HFF-Myc (cell line): ENCODE data around the gene CRACR2B.

ENCODE experiments used
- DNase-seq: peaks from one replicate; pipeline ENCODE4 v3.0.0-alpha.2; 2011; ENCODE audit warnings: low read depth; ENCODE audit errors: extremely low read depth
- H3K4me3 ChIP-seq: replicated peaks from 2 replicates; pipeline ENCODE4 v1.5.1; 2011; ENCODE audit warnings: low read depth, mild to moderate bottlenecking, control low read depth, low read length
- CTCF ChIP-seq: IDR thresholded peaks from 2 replicates; pipeline ENCODE4 v1.5.1; 2012; ENCODE audit warnings: mild to moderate bottlenecking, low read depth, low read length, control low read depth; ENCODE audit errors: missing control alignments

CRACR2B gene

DNA sequence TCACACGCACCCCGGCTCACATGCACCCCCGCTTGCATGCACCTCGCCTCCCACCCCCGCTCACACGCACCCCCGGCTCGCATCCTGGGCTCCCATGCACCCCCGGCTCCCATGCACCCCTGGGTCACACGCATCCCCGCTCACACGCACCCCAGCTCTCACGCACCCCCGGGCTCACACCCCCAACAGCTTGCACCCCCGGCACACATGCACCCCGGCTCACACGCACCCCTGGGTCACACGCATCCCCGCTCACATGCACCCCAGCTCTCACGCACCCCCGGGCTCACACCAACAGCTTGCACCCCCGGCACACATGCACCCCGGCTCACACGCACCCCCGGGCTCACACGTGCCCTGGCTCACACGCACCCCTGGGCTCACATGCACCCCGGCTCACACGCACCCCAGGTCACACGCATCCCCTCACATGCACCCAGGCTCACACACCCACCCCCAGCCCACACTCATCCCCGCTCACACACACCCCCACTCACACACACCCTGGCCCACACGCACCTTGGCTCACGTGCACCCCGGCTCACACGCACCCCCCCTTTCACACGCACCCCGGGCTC is 31.1 kb downstream of the CRACR2B start:
- no peak for TF ChIP-seq CTCF
- no peak for DNase-seq
- H3K4me3 ChIP-seq = no peak overlapping the region

DNA sequence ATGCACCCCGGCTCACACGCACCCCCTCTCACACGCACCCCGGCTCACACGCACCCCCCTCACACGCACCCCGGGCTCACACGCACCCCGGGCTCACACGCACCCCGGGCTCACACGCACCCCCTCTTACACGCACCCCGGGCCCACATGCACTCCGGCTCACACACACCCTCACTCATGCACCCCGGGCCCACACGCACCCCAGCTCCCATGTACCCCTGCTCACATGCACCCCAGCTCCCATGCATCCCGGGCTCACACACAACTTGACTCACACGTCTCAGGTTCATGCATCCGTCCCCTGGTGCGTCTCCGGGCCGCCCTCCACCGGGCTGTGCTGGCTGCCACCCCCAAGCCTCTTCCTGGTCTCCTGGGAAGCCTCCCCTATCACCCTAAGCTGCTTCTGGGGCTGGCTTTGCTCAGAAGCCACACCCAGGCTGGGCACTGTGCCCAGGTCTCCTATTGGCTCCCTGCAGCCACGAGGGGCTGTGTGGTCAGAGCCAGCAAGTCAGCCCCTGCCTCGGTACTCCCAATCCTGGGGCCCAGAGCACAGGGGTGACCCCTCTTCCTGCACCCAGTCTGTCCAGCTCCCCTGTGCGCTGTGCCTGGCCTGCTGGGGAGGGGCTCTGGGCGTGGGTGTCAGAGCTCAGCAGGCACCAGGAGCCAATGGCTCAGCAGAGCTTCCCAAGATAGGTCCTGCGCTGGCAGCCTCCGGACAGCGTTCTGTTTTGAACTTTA is 31.8 kb downstream of the CRACR2B start:
- no peak for TF ChIP-seq CTCF
- no peak overlapping the region for H3K4me3 ChIP-seq
- DNase-seq = no peak

- TF ChIP-seq CTCF = no peak
- DNase-seq = no peak
- H3K4me3 ChIP-seq = no peak overlapping the region
Measured at GRCh38 chr11:860234-861104, 32.8 kb downstream of the CRACR2B start.

- no peak for TF ChIP-seq CTCF
- no peak overlapping the region for H3K4me3 ChIP-seq
- DNase-seq = no peak
Measured at GRCh38 chr11:861105-861479, 33.4 kb downstream of the CRACR2B start.

- H3K4me3 ChIP-seq = no peak overlapping the region
- no peak for DNase-seq
- TF ChIP-seq CTCF = no peak
Measured at GRCh38 chr11:862081-862661, 34.5 kb downstream of the CRACR2B start.

GRCh38 chr11:862696-863022 is 34.9 kb downstream of the CRACR2B start:
- no peak for DNase-seq
- H3K4me3 ChIP-seq = no peak overlapping the region
- no peak for TF ChIP-seq CTCF
